ENCODE data around the gene LARGE1.

The LARGE1 gene

DNA sequence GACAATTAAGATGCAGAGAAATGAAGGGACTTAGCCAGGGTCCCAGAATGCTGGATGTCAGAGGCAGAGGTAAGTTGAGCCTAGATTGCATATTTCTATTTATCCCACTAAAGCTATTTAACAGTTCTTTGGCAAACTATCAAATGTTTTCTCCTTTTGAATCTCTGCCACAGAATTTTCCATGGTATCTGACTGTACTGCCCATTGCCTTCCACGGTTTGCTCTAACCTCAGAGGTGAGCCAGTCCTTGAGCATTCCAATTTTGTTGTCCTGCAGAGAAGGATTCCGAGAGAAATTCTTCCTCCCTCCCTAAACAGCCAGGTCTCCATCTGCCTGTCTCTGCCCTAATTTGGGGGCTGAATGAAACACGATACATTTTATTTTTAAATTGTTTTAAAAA lies 493.8 kb downstream of the LARGE1 start:
- DNase-seq (ENCODE audit: low read depth in 2 of 2) = no peak

DNA sequence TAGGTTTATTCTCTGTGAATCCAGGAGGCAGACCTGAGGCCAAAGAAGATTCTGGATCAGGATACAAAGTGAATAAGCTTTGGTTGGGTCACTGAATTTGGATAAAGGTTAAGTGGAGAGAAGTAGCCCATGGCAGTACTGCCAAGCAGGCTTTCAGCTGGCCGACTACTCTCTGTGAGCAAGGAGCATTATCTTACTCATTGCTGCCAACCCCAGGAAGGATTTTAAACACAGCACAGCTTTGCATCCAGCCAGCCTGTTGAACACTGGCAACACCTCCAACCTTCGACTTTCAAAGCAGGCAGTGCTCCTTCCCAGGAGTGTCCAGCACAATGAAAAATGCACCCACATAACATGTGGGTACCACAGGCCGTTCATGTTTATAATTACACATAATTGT lies 498.4 kb downstream of the LARGE1 start:
- no peak for DNase-seq (ENCODE audit: low read depth in 2 of 2)

DNA sequence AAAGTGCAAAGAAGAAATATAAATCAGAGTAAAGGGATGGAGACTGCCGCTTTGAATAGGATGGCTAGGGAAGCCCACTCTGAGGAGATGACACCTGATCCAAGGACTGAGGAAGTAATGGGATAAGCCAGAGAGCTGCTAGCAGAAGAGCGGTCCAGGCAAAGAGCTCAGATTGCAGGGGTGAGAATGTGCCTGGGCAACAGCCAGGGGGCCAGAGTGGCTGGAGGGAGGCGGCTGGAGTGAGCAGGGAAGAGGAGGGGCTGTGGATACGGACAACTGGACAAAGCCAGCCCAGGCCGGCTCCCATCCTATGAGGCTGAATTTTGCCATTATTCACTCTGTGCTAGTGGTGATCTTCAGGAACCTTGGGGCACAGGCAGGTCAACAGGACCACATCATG lies 501.8 kb downstream of the LARGE1 start:
- no peak for DNase-seq (ENCODE audit: low read depth in 2 of 2)

DNA sequence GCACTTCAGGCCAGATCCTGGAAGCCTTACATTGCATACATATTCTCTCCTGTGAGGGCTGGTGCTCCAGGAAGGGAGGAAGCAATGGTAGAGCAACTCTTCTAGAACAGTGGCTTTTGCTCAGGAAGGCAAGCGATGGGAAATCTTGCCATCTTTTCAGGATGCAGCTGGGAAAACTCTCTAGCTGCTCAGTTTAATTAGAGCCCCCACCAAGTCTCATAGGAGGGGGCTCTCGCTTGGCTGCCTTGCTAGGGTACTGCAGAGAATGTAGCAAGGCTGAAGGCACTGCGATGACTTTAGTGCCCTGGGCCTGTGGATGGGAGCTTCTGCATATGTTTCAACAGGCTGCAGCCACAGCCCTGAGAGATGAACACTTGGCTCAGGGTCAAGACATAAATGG lies 504.9 kb downstream of the LARGE1 start:
- no peak for DNase-seq (ENCODE audit: low read depth in 2 of 2)

DNA sequence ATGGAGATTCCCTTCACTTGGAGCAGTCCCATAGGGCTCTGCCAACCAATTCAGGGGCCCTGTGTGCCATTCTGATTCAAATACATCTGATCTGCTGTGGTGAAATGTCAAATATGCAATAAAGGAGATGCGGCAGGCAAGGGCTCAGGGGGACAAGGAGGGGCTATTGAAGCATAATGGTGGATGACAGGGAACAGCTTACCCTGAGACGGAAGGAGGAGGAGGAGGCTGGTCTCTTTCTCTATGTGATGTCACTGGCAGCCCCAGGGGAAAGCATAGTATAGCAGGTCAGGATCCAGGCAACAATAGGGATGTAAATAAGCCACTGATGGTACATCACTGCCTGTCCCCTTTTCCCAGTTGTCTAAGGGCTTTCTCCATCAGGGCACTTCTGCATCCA lies 511.2 kb downstream of the LARGE1 start:
- no peak for DNase-seq (ENCODE audit: low read depth in 2 of 2)

DNA sequence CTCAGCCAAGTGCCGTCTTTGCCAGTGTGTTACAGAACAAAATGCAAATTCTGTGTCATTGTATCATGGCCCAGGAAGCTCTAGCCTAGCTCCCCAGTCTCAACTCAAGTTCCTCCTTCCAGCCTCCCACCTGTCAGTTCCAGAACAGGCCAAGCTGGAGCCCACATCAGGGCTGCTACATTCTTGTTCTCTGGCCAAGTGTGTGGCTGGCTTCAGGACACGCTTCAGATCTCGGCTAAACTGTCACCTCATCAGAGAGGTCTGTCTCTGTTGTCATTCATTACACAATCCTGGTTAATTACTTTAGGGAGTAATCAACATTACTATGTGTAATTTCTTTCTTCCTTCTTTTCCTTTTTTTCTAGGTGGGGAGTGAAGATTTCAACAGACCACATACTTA lies 515.1 kb downstream of the LARGE1 start:
- no peak for DNase-seq (ENCODE audit: low read depth in 2 of 2)

DNA sequence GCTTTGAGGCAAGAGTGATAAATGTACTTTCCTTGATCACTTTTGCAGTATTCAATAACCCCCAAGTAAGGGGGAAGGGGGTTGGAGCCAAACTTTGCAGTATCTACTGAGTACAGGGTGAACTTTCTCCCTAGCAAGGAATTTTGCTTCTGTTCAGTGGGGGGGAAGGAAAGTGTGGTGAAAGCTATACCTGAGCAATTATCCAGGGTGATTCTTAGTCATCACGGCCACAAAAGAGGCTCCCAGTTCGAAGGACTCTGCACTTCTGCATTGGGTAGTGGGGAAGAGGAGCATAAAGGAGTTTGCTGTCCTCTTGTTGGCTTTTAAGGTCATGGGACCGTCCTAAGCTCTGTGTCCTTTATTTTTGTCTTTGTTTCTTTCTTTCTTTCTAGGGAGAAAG lies 515.6 kb downstream of the LARGE1 start:
- no peak for DNase-seq (ENCODE audit: low read depth in 2 of 2)

DNA sequence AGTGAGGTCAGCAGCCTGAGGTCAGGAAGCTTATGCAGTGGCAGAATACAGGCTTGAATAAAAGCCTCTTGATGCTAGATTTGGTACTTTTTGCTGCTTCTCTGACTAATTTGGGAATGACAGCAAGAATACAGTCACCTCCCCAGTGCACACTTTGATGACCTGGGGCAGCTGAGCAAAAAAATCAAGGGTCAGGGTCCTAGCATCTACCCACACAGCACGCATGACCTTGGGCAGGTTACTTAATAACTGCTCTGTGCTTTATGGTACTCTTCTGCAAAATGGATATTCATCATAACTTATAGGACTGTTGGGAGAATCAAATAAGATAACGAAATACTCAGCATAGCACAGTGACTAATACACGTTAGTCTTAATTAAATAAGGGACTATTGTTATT lies 518.0 kb downstream of the LARGE1 start:
- no peak for DNase-seq (ENCODE audit: low read depth in 2 of 2)

DNA sequence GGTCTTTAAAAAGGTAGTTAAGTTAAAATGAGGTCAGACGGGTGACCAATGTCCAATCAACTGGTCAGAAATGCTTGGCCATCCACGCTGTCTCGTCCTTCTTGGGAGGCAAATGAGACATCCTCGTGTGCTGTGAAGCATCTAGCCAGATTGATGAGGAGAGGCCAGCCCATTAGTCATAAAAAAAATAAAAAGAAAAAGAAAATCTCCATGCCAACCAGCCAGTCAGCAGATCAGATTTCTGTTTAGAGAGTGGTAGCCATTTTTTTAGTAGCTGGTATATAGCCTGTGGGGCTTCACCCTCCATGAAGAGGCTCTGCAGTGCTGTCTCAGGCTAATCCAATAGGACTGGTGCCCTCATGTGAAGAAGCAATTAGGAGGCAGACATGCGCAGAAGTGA lies 519.0 kb downstream of the LARGE1 start:
- no peak for DNase-seq (ENCODE audit: low read depth in 2 of 2)

DNA sequence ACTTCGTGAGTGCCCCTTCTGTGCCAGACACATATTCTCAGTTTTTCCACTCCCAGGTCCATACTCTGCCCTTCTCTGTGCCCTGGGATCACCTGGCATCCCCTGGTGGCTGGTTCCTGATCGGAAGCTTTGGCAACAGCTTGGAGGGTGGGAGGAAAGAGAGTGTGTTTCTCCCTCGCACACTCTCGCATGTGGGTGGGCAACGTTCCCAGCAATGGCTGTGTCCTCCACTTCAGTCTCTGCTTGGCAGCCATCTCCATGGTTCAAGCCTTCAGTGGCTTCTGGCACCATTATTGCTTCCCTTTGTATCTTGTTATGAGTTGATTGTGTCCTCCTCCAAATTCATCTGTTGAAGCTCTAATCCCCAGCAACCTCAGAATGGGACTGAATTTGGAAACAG lies 519.4 kb downstream of the LARGE1 start:
- no peak for DNase-seq (ENCODE audit: low read depth in 2 of 2)

DNA sequence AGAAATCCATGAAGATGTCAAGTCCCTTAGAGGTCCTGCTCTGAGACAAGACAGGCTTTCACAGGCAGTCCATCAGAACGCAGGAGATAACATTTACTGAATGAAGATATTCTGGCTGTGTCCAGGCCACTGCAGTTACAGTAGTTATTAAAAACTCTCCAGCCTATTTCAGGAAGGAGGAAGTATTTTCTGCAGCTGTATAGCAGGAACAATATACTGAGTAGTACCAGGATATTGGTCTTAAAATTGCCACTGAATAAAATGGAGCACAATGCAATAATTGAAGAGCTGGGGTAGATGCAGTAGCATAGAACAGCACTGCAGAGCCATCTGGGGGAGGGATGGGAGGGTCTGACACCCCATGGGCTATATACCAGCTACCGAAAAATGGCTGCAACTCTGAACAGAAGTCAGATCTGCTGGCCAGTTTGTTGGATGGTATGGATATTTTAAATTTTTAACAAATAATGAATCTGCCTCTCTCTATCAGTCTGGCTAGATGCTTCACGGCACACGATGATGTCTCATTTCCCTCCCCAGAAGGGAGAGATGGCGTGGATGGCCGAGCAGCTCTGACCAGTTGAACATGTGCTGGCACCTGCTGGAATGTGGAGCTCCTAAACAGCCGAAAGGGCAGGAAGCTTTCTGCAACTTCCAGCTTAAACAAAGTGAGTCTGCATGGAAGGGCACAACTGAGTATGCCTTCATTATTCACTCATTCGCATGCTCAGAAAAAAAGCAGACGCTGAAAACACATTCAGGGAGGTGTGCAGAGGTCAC lies 520.0 kb downstream of the LARGE1 start:
- DNase-seq (ENCODE audit: low read depth in 2 of 2) = no peak

DNA sequence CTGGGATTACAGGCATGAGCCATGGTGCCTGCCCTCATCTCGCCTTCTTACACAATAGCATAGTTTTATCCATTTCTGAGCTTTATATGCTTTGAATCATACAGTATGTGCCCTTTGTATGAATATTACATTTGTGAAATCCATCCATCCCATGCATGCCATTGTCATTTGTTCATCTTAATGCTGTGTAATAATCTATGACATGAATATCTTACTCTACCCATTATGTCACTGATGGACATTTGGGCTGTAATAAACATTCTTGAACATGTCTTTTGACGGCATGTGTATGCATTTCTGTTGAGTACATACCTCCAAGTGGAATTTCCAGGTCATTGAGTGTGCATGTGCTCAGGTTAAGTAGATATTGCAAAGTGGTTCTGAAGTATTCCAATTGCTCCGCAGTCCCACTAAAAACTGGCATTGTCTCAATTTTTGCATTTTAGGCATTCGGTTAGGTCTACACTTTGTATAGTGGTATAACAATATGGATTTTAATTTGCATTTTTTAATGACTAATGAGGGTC lies 522.8 kb downstream of the LARGE1 start:
- DNase-seq (ENCODE audit: low read depth in 2 of 2) = no peak

DNA sequence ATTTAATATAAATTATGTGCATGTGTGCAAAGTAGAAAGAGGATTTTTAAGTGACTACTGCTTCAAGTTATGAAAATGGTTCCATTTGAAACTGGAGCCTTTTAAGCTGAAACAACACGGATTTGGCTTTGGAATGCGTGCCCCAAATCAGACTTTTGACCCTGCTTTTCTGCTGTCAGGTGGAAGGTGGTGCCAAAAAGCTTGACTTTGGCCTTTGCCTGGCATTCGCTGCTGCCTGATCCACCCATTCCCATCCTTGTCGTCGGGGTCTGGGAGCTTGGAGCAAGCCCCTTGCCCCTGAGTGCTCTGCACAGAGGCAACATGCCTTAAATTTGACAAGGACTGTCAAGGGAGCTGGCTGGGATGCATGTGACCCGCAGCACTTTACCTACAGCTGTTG lies 526.8 kb downstream of the LARGE1 start:
- DNase-seq (ENCODE audit: low read depth in 2 of 2) = no peak

DNA sequence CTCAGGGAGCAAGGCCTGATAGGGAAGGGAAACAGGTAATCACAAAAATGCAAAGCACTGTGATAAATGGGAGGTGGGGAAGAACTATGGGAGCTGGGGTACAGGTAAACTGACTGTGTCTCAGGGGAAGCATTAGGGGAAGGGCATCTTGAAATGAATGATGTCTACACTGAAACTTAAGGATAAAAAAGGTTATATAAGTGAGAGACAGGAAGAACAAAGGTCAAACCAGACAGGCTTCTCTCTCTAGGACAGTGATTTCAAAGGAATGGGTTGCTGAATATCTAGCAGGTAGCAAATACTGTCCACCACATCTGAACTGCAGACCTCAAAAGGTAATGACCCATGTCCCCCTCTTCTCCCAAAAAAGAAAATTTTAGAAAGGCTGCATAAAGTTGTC lies 529.0 kb downstream of the LARGE1 start:
- DNase-seq (ENCODE audit: low read depth in 2 of 2) = no peak

DNA sequence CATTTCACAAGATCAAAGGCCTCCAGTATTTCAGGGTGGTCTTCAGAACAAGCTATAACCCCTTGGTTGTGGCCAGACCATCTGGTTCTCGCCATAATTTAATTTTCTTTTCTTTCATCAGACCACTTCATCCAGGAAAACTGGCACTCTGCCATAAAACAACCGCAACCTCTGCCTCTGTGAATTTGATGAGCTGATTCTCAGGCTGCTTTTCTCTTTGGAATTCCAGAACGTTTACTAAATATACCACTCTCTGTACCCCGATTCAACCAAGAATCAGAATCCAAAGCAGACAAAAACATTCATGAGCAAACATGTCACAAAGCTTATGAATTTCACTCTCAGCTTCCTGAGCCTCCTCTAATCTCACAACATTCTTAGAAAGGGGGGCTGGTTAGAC lies 530.3 kb downstream of the LARGE1 start:
- DNase-seq (ENCODE audit: low read depth in 2 of 2) = no peak

DNA sequence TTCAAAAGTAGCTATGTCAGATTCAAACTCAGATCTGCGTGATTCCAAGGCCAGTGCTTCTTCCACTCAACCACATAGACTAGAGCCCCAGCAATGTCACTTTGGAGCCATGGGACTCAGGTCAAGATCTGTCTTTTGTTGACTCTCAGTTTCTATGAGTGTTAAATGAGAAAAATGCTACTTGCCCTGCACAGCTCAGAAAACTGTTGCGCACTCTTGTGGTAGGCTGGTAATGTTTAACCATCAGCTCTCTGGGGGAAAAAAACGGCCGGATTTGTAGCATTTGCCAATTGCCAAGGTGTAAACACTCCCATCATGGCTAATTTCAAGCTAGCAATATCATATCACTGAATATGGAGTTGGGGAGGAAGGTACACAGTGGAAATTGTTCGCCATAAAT lies 534.0 kb downstream of the LARGE1 start:
- DNase-seq (ENCODE audit: low read depth in 2 of 2) = no peak

DNA sequence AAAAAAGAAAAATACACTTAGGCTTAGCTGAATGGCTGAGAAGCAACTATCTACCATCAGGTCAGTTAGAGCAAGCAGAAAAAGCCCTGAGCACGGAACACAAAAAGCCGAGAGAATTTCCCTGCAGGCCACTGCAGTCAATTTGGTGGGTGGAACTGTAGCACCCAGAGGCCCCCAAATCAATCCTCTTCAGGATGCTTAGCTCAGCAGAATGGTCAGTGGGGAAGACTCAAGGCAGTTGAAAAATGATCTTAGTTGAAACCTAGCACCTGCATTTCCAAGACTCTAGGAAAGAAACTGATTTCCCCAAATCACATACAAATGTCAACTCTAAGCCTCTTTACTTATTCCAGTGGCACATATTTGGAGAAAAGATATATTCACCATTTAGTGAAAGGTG lies 534.7 kb downstream of the LARGE1 start:
- DNase-seq (ENCODE audit: low read depth in 2 of 2) = no peak

DNA sequence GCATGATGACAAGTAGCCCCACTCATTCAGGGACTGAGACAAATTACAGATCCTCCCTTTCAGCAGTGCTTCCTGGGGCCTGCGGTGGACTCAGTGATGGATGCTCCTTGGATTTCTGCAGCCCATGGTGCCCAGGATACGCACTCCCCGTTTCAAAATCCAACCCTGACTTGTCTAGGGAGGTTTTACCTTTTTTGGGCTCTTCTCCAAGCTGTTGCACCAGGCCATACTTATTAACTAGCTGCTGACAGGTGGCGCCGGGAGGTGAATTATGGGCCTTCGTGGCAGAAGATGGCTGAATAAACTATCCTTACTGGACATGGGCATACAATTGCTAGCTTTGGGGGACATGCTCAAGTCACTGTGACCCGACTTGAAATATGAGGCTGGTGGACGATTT lies 537.8 kb downstream of the LARGE1 start:
- no peak for DNase-seq (ENCODE audit: low read depth in 2 of 2)

DNA sequence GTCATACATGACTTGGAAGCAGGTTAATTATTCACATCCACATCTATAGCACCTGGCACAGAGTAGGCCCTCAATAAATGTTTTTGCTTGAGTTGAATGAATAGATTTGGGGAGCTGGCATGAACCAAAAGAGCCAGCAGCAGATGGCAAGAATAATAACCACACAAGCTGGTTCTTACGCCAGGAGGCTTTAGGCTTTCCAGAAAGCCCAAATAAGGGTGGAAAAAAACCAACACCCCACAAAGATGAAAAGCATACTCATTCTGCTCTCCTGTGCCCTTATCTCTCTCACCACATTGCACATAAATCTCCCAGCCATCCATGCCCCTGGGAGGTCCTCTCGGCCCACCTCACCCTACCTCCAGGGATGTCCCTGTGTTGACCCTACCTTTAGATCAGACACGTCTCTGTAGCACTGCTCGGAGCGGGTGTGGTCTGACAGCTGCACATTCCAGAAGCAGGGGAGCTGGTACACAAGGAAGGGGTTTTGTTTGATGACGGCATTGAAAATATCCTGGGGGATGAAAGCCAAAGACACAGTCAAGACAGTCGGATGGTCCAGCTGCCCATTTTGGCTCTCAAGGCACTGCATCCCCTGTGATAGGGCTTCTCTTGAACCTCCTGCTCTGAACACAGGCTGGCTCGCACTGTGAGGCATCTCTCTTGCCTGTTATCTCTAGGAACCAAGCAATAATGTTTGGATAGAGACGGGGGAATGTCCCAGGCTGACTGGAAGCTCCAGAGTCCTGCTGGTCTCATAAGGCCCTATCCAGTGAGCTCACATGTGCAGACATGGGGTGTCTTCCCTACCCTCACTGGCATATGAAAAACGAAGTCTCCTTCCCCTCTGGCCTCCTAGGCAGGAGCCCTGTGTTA lies 538.5 kb downstream of the LARGE1 start:
- no peak for DNase-seq (ENCODE audit: low read depth in 2 of 2)

DNA sequence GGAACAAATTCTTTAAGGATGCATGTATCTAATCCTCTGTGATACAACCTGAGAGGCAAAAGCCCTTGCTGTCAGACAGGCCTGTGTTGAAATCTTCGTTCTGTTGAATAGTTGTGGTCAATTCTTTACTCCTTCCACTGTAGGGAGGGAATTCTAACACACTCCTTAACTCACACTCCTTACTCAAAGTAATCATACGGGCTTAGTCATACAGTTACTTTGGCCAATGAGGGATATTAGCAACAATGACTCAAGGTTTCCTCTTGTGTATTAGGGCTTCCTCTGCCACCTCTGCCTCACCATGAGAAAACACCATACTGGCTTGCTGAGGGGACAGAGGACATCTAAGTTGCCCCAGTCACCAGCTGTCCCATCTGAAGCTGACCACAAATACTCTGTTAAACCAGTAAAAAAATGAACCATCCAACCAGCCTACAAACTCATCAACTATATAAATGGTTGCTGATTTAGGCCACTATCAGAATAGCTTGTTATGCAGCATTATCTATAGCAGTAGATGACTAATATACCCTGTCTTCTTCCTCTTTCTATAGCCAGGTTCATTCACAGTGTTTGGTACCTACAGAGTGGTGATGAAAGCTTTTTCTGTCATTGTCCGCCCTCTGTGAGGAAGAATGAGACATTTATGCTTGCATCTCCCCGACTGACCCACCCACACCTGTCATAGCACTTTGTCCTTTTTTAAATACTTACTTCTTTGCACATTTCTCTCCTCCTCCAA lies 539.3 kb downstream of the LARGE1 start:
- DNase-seq (ENCODE audit: low read depth in 2 of 2) = no peak

DNA sequence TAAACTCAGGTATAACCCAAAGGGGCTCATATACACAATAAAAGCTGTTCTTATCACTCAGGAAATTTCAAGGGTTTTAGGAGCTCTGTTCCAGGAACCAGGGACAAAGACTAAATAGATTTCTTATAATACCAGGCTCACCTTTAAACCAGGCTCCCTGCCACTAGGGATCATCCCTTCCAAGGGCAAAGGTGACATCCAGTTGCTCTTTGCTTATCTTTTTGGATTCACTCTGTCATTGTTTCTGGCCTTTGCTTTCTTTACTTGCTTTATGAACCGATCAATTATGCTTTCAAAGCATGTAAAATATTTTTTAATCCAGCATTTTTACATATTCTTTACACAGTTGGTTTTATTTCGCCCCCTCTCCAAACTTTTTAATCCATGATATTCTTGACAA lies 540.4 kb downstream of the LARGE1 start:
- no peak for DNase-seq (ENCODE audit: low read depth in 2 of 2)

DNA sequence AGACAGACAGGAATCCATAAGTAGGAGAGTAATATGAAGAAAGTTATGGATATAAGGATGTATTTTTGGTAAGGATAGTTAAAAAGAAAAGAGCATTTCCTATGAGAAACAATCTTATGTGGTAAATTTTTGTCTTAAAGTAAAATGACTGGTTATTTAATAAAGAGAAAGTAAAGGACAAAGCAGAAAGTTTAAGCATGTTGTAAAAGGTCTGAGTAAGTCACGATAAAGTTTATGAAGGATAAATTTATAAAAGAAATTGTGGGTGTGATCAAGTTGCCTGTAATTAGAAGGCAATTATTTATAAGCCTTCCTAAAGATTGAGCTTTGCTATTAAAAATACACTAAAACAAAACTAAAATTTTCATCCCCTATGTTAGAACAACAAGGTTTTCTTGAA lies 547.4 kb downstream of the LARGE1 start:
- no peak for DNase-seq (ENCODE audit: low read depth in 2 of 2)

All from stimulated activated CD8-positive, alpha-beta memory T cell treated with anti-CD3 and anti-CD28 coated beads, Interleukin-15, amount 100 ng/mL, for 48 hours (primary cell).